Stimulated activated CD8-positive, alpha-beta memory T cell treated with anti-CD3 and anti-CD28 coated beads, Interleukin-7, amount 100 ng/mL, for 48 hours (primary cell): ENCODE results near the gene TREX2.

Source experiments
- DNase-seq, 2 donors: peaks; one replicate each; pipeline ENCODE4 v3.0.0-alpha.2; 2020; ENCODE audit warnings: low read depth in 1 of 2; ENCODE audit errors: extremely low read depth in 1 of 2

The TREX2 gene

GRCh38 chrX:153476666-153477363 is 31.0 kb upstream of the TREX2 start:
- no peak for DNase-seq

- no peak for DNase-seq
Observed at GRCh38 chrX:153475751-153476281, 30.0 kb upstream of the TREX2 start.

- no peak for DNase-seq
Observed at GRCh38 chrX:153475271-153475670, 29.4 kb upstream of the TREX2 start.

GRCh38 chrX:153474718-153475117 is 28.9 kb upstream of the TREX2 start:
- no peak for DNase-seq

GRCh38 chrX:153474266-153474665 is 28.4 kb upstream of the TREX2 start:
- DNase-seq = no peak

- no peak for DNase-seq
Observed at GRCh38 chrX:153473126-153473525, 27.3 kb upstream of the TREX2 start.

GRCh38 chrX:153471663-153472280 is 25.9 kb upstream of the TREX2 start:
- DNase-seq = no peak

- peak; percentile 65 to 69 for DNase-seq
Observed at GRCh38 chrX:153470411-153471363, 24.8 kb upstream of the TREX2 start, which contains the start of gene HAUS7. HAUS7 (minus strand) TSS chrX:153470576; CDS start chrX:153470557, 19 bp downstream.

- peak in 1 of 2 donors; percentile 2 for DNase-seq
Observed at GRCh38 chrX:153469811-153470410, 24.1 kb upstream of the TREX2 start.

GRCh38 chrX:153468008-153468580 is 22.2 kb upstream of the TREX2 start:
- no peak for DNase-seq

GRCh38 chrX:153465691-153466380 is 20.0 kb upstream of the TREX2 start:
- DNase-seq = no peak

GRCh38 chrX:153464116-153464515 is 18.3 kb upstream of the TREX2 start:
- no peak for DNase-seq

GRCh38 chrX:153463556-153463955 is 17.7 kb upstream of the TREX2 start:
- no peak for DNase-seq

- DNase-seq = no peak
Observed at GRCh38 chrX:153463031-153463430, 17.2 kb upstream of the TREX2 start.

GRCh38 chrX:153462291-153462690 is 16.4 kb upstream of the TREX2 start:
- DNase-seq = no peak

- DNase-seq = peak in 1 of 2 donors; percentile 6
Observed at GRCh38 chrX:153460826-153461225, 15.0 kb upstream of the TREX2 start.

- no peak for DNase-seq
Observed at GRCh38 chrX:153459986-153460385, 14.1 kb upstream of the TREX2 start.

- DNase-seq = no peak
Observed at GRCh38 chrX:153458476-153458875, 12.6 kb upstream of the TREX2 start.

GRCh38 chrX:153457827-153458466 is 12.1 kb upstream of the TREX2 start:
- DNase-seq = no peak
